Panc1 (cell line): Measurements from ENCODE around the gene FYN. TPM values are rescaled to one million over a fixed set of nuclear protein-coding genes. Genes with fewer than 3 reads are reported as not detected.

Experiments
- ATAC-seq: fragments of 200-7000 bp; cut with Tn5 transposase; 2 replicates; pipeline ENCODE4 v1.9.1; 2020; ENCODE audit warnings: mild to moderate bottlenecking, moderate library complexity
- BruUV-seq: library from RNA; stranded (reverse); fragments of 400-500 nt; replicated peaks from 2 replicates; lab custom pipeline; 2021; lab: Mats Ljungman, UMichigan
- CTCF ChIA-PET: fragments of 300-600 bp; sonication (Branson Sonifier 250); formaldehyde crosslinking; loops from one replicate; lab custom pipeline; 2022; ENCODE audit warnings: antibody characterized with exemption; lab: Charles Lee
- POLR2A ChIA-PET: fragments of 300-600 bp; sonication (Branson Sonifier 250); formaldehyde crosslinking; loops from one replicate; lab custom pipeline; 2022; ENCODE audit warnings: antibody characterized with exemption; lab: Charles Lee
- DNase-seq: peaks from one replicate; pipeline ENCODE4 v3.0.0-alpha.2; 2010; ENCODE audit warnings: low read depth, low spot score
- H3K27ac ChIP-seq: 2 replicates; pipeline ENCODE4 v1.5.1; 2011; ENCODE audit warnings: mild to moderate bottlenecking, low read length, inconsistent platforms
- H3K27me3 ChIP-seq: fragments of 200-500 bp; sonication (Bioruptor generic); 2 replicates; pipeline ENCODE4 v1.6.0; 2014; ENCODE audit warnings: low read length, inconsistent platforms; ENCODE audit not compliant: control insufficient read depth, insufficient read depth
- H3K36me3 ChIP-seq: fragments of 200-500 bp; sonication (Bioruptor generic); 2 replicates; pipeline ENCODE4 v1.5.1; 2014; ENCODE audit warnings: inconsistent platforms, mild to moderate bottlenecking, low read length, moderate library complexity; ENCODE audit not compliant: control insufficient read depth, insufficient read depth
- H3K4me1 ChIP-seq: 2 replicates; pipeline ENCODE4 v1.5.1; 2011; ENCODE audit warnings: inconsistent platforms, mild to moderate bottlenecking, low read length, moderate library complexity; ENCODE audit not compliant: control insufficient read depth, insufficient read depth
- H3K4me3 ChIP-seq, 2 experiments: 2 replicates each; pipeline ENCODE4 v1.5.1; 2011 to 2012; ENCODE audit warnings: low read depth in 2 of 2, low read length in 2 of 2, mild to moderate bottlenecking in 2 of 2, inconsistent platforms in 1 of 2, moderate library complexity in 1 of 2
- H3K9me3 ChIP-seq: fragments of 200-500 bp; sonication (Bioruptor generic); 2 replicates; pipeline ENCODE4 v1.5.1; 2014; ENCODE audit warnings: low read depth, mild to moderate bottlenecking, inconsistent platforms, low read length, moderate library complexity; ENCODE audit not compliant: control insufficient read depth, insufficient read depth
- CTCF ChIP-seq: fragments of 450-650 bp; IDR thresholded peaks from 2 replicates; pipeline ENCODE4 v1.5.1; 2017; ENCODE audit warnings: mild to moderate bottlenecking
- POLR2AphosphoS5 ChIP-seq: IDR thresholded peaks from 2 replicates; pipeline ENCODE4 v1.6.1; 2012; ENCODE audit warnings: mild to moderate bottlenecking, low read depth, low read length, moderate library complexity
- REST ChIP-seq, 2 experiments: IDR thresholded peaks; 2 replicates each; pipeline ENCODE4 v1.6.1; 2011 to 2012; ENCODE audit warnings: low read depth in 2 of 2, control low read depth in 1 of 2, low read length in 1 of 2, mild to moderate bottlenecking in 1 of 2, moderate library complexity in 1 of 2; ENCODE audit not compliant: insufficient read depth in 1 of 2
- SIN3A ChIP-seq: IDR thresholded peaks from 2 replicates; pipeline ENCODE4 v1.6.1; 2012; ENCODE audit warnings: low read depth, mild to moderate bottlenecking, low read length, moderate library complexity, borderline replicate concordance; ENCODE audit not compliant: insufficient read depth
- TCF7L2 ChIP-seq: IDR thresholded peaks from 2 replicates; pipeline ENCODE4 v1.6.1; 2011; ENCODE audit warnings: mild to moderate bottlenecking, low read depth, low read length, inconsistent platforms
- in situ Hi-C: cut with HindIII; loops from 2 replicates; pipeline ENCODE4 v1.10.0; 2016; ENCODE audit warnings: low sequenced_read_pairs, low pct_unique_long_range_greater_than_20kb
- intact Hi-C: fragments of 100-400 bp; cut with micrococcal nuclease; formaldehyde crosslinking; loops from one replicate; pipeline ENCODE4 v1.10.0; 2022; ENCODE audit not compliant: unreplicated experiment
- total RNA-seq: library from RNA; stranded (reverse); gene quantifications from one replicate; pipeline ENCODE4 v1.2.1, GENCODE V29; 2021; ENCODE audit not compliant: unreplicated experiment

The FYN gene
- total RNA-seq, 1 experiment from 2014 or later: 4.2 TPM

DNA sequence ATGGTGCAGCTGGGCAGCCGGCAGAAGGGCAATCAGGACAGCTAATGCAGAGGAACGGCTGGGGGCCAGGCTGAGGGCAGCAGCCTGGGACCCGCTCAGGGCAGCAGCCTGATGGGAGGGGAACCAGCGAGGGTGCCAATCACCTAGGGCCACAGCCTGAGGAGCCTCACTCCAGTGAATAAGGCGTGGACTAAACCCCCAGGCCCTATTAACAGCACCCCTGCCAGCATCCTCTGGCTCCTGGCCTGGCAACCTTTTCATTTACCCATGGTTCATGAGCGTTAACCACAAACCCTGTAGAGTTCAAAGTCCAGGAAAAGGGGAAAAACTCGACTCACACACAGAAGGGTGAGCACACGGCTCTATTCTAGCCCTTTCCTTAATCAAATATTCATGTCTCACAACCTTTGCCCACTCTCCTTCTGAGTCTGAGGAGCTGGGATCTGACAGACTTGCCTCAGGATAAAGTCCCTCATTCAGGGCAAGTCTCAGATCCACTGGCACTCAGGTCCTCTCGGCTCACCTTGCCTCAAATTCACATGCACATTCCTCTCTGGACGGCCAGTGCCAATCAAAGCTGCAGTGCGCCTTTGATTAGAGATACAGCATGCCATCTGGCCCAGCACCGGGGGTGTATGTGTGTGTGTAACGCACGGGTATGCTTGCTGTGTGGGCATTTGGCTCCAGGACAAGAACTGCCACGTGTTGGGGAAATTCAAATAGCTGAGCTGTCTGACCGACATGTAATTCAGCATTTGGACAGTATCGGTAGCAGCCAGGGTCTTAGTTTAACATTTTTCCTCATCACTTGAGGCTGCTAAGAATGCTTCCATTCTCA, 180.7 kb downstream of the FYN start:
- no peak overlapping the region for H3K27ac ChIP-seq
- in situ Hi-C loops (no loop called here), intact Hi-C loops (no loop called here)
- DNase-seq (no peak), ATAC-seq (no peak)
- H3K4me1 ChIP-seq: peaks cover 6% of the 10 kb centered on the region; the same call in 1 of the 2 replicates
- CTCF ChIA-PET: interaction anchor here (0.6 kb wide), 1 partner anchor 351 kb away, joined by 5 read pairs; no protein-coding TSS in a partner anchor
- H3K36me3 ChIP-seq: no peaks in the 10 kb centered on the region
- BruUV-seq: no TSS peak
- POLR2A ChIA-PET: interaction anchor here (0.6 kb wide), 1 partner anchor 434 kb away, joined by 3 read pairs; no protein-coding TSS in a partner anchor
- TF ChIP-seq TCF7L2: no peak
- no peak for TF ChIP-seq SIN3A
- TF ChIP-seq REST (IDR thresholded peaks at IDR 0.05; ENCODE audit: insufficient read depth in 1 of 2, low read depth in 2 of 2, low read length in 1 of 2): peak; percentile 41 to 68; a peak in 2 of 4 replicates
- no peak overlapping the region for H3K4me3 ChIP-seq
- H3K9me3 ChIP-seq: no peaks in the 10 kb centered on the region
- H3K27me3 ChIP-seq: peaks cover 15% of the 10 kb centered on the region

GRCh38 chr6:111691345-111692225, 181.7 kb downstream of the FYN start:
- Histone ChIP-seq H3K36me3 (no peaks in the 10 kb centered on the region), H3K9me3 (no peaks in the 10 kb centered on the region), H3K4me1 (peaks cover 6% of the 10 kb centered on the region; the same call in 1 of the 2 replicates), H3K27me3 (peaks cover 15% of the 10 kb centered on the region), H3K4me3 (no peak overlapping the region), H3K27ac (no peak overlapping the region)
- POLR2A ChIA-PET: interaction anchor here (0.6 to 0.7 kb wide), 2 partner anchors 9 to 115 kb away, joined by 3 read pairs; no protein-coding TSS in a partner anchor
- BruUV-seq: no TSS peak
- intact Hi-C loops (no loop called here), in situ Hi-C loops (no loop called here)
- TF ChIP-seq SIN3A (no peak), CTCF (no peak), POLR2AphosphoS5 (no peak), TCF7L2 (peak; percentile 42; the same call in 1 of the 2 replicates), REST (IDR thresholded peaks at IDR 0.05; ENCODE audit: insufficient read depth in 1 of 2, low read depth in 2 of 2, low read length in 1 of 2) (no peak)
- CTCF ChIA-PET: no interaction called here
- ATAC-seq: peak; percentile 24; the same call in 1 of the 2 replicates
- DNase-seq: no peak
